ENCODE results near the gene SGIP1. TPM values are rescaled to one million over a fixed set of nuclear protein-coding genes. Genes with fewer than 3 reads are reported as not detected.

SGIP1 gene
- total RNA-seq, 1 donor from 2014 or later = 32.8 TPM

GRCh38 chr1:66626261-66626660 is 92.3 kb downstream of the SGIP1 start:
- H3K9me3 Mint-ChIP-seq (ENCODE audit: unreplicated experiment) = no peaks in the 10 kb centered on the region
- no peaks in the 10 kb centered on the region for H3K4me1 Mint-ChIP-seq (ENCODE audit: unreplicated experiment)
- H3K27ac Mint-ChIP-seq (ENCODE audit: unreplicated experiment) = no peak overlapping the region
- H3K36me3 Mint-ChIP-seq (ENCODE audit: low read depth, unreplicated experiment) = no peaks in the 10 kb centered on the region
- H3K4me3 Mint-ChIP-seq (ENCODE audit: unreplicated experiment) = no peak overlapping the region
- DNase-seq (ENCODE audit: low spot score) = no peak
- H3K27me3 Mint-ChIP-seq (ENCODE audit: unreplicated experiment) = no peaks in the 10 kb centered on the region
- TF ChIP-seq CTCF (IDR thresholded peaks at IDR 0.05; ENCODE audit: unreplicated experiment) = no peak

GRCh38 chr1:66628926-66629325 is 95.0 kb downstream of the SGIP1 start:
- H3K4me3 Mint-ChIP-seq (ENCODE audit: unreplicated experiment) = no peak overlapping the region
- DNase-seq (ENCODE audit: low spot score) = no peak
- H3K9me3 Mint-ChIP-seq (ENCODE audit: unreplicated experiment) = no peaks in the 10 kb centered on the region
- H3K27me3 Mint-ChIP-seq (ENCODE audit: unreplicated experiment) = no peaks in the 10 kb centered on the region
- no peak for TF ChIP-seq CTCF (IDR thresholded peaks at IDR 0.05; ENCODE audit: unreplicated experiment)
- no peaks in the 10 kb centered on the region for H3K4me1 Mint-ChIP-seq (ENCODE audit: unreplicated experiment)
- no peak overlapping the region for H3K27ac Mint-ChIP-seq (ENCODE audit: unreplicated experiment)
- no peaks in the 10 kb centered on the region for H3K36me3 Mint-ChIP-seq (ENCODE audit: low read depth, unreplicated experiment)

GRCh38 chr1:66633159-66633558 is 99.2 kb downstream of the SGIP1 start:
- Mint-ChIP-seq H3K4me3 (ENCODE audit: unreplicated experiment) (no peak overlapping the region), H3K4me1 (ENCODE audit: unreplicated experiment) (no peaks in the 10 kb centered on the region), H3K27ac (ENCODE audit: unreplicated experiment) (no peak overlapping the region), H3K9me3 (ENCODE audit: unreplicated experiment) (no peaks in the 10 kb centered on the region), H3K36me3 (ENCODE audit: low read depth, unreplicated experiment) (no peaks in the 10 kb centered on the region), H3K27me3 (ENCODE audit: unreplicated experiment) (no peaks in the 10 kb centered on the region)
- TF ChIP-seq CTCF (IDR thresholded peaks at IDR 0.05; ENCODE audit: unreplicated experiment) = no peak
- no peak for DNase-seq (ENCODE audit: low spot score)

GRCh38 chr1:66637146-66637545 is 103.2 kb downstream of the SGIP1 start:
- H3K27ac Mint-ChIP-seq (ENCODE audit: unreplicated experiment) = no peak overlapping the region
- no peaks in the 10 kb centered on the region for H3K36me3 Mint-ChIP-seq (ENCODE audit: low read depth, unreplicated experiment)

More at GRCh38 chr1:66637146-66637545, 103.2 kb downstream of the SGIP1 start:
- no peak for TF ChIP-seq CTCF (IDR thresholded peaks at IDR 0.05; ENCODE audit: unreplicated experiment)
- H3K9me3 Mint-ChIP-seq (ENCODE audit: unreplicated experiment) = no peaks in the 10 kb centered on the region
- no peak for DNase-seq (ENCODE audit: low spot score)
- H3K4me1 Mint-ChIP-seq (ENCODE audit: unreplicated experiment) = peaks cover 3% of the 10 kb centered on the region
- no peak overlapping the region for H3K4me3 Mint-ChIP-seq (ENCODE audit: unreplicated experiment)
- no peaks in the 10 kb centered on the region for H3K27me3 Mint-ChIP-seq (ENCODE audit: unreplicated experiment)

Data from endothelial cell (in vitro differentiated cells).